HG03460 (cell line): ENCODE measurements around the gene CNOT1.
"Not testable (repeated sequence)": the region's sequence is repeated elsewhere in the genome, so short reads cannot be mapped to it uniquely, and the experiment has no call there.

Source experiments
- ATAC-seq: cut with Tn5 transposase; IDR thresholded peaks from one replicate; pipeline ENCODE4 v1.9.1; 2021; ENCODE audit not compliant: unreplicated experiment

Gene CNOT1

DNA sequence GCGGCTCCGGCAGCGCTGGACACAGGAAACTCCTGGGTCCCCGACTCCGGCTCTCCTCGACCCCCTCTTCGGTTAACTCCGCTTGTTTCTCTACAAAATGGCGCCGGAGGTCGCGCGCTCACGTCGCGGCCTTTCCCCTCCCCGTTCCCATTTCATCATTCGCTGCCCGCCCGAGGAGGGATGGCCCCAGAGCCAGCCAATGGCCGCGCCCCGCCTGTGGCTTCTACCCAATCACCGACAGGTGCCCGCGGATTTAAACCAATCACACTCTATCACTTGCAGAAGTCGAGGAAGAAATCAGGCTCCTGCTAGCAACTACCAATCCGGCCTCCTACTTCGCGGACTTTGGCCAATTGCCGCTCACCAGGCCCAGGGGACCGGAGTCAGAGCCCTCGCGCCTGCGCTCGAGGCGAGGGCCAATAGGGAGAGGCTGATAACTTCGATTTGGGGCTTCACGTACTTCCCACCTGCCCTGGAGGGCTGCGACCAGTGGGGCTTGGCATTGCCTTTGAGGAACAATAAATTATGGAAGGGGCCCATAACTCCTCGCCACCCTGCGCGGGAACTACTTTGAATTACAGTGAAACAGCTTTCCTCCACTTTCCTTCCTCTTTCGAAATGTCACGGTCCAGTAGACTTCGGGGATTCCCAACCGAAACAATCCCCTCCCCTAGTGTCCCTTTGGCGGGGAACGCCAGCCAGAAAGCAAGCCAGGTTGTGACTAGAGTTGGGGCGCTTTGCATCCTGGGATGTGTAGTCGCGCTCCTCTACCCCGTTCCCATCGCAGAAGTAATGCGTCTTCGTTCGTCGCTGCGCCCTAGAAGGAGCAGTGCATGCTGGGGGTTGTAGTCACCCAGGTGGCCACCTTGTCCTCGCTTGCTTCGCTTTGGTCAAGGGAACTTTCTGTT, at the start of gene CNOT1:
TSS of gene CNOT1 (minus strand) at position 94 of the 908 bp plus-strand sequence. CDS start 30,489 bp downstream, outside the sequence.
- peak; percentile 84 for ATAC-seq

DNA sequence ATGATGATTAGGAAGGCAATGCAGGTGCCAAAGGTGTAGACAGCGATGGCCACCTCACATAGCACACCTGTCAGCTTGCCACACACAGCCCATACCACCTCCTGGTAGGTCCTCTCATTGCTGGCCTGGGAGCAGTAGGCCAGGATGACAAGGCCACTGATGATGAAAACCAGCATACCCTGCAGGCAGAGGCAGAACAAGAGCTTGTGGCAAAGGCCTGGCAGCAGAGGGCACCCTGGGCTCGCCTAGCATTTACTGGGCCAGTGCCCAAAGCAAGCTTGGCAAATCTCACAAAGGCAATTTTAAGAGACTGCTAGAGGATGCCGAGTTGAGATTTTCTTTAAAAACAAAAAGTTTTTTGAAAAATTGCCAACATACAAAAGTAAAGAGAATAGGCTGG, 49.1 kb upstream of the CNOT1 start:
- ATAC-seq = no peak

DNA sequence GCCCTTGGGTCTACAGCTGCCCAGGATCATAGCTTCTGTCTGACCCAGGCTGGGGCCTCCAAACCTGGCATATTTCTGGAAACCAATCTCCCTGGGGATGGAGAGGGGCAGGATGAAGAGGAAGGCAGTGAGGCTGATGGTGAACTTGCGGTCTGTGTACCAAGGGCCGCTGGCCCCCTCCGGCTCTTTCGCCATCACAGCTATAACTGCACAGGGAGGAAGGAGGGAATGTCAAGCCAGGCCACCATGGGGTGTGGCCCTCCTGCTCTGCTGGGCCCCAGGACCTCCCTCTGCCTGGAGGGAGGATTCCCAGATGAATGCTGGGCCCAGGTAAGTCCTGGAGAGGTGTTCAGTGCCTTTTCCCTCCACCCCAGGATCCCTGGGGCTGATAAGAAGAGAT, 48.6 kb upstream of the CNOT1 start:
- no peak for ATAC-seq

DNA sequence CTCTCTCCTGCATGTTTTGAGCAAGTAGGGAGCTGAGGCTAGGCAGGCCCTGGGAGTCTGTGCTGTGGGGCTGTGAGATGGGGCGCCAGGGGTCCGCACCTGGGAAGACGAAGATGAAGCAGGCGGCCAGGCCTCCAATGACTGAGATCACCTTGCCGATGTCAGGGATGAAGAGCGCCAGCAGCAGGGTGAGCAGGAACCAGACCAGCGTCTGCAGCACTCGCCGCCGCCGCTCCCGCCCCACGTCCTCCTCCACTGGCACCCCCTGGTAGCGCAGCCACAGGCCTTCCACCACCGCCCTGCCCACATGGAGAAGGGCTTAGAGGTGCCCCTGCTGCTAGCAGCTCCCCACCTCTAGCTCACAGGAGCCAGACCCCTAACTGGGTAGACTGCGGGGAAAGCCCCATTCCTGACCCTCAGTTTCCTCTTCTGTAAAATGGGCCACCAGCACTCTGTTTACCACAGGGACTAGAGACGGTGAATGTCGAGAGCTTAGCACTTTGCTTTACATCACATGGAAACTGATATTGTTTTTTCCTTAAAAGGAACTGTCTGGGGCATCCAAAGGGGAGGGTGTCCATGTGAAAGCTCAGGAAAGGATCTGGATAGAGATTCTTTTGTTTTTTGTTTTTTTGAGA, 41.4 kb upstream of the CNOT1 start:
- no peak for ATAC-seq

DNA sequence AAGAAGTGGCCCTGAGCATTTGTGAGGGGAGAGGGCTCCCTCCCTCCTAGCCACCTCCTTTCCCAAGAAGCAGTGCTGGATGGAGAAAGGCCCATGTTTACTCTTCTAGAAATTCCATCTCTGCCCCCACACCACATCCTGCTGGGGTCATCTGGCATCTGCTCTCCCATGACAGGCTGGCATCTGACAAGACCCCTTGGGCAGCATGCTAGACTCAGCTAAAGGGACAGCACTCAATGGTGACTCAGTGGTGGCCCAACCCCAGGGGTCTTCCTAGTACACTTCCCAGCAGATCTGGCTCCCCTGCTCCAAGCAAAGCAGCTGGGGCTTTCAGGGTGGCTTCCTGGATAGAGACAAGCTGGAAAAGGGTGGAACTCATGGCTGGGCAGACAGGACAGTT, 40.6 kb upstream of the CNOT1 start:
- ATAC-seq = no peak

DNA sequence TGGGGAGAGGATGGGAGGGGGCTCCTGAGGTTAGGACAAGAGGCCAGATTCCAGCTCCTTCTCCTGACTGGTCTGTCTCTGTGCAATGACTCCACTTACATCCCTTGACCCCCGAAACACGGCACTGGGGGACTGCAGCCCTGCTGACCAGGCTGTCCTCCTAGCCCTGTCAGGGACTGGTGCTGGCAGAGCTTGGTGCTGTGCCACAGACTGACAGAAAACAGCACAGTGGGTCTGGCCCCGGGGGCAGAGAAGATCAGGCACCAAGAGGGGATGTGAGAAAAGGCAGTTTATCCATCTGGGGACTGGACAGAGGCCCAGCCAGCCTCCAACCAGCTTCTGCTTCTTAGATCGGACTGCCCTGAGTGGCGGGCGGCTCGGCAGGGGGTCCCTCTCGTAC, 35.6 kb upstream of the CNOT1 start:
- ATAC-seq = no peak

DNA sequence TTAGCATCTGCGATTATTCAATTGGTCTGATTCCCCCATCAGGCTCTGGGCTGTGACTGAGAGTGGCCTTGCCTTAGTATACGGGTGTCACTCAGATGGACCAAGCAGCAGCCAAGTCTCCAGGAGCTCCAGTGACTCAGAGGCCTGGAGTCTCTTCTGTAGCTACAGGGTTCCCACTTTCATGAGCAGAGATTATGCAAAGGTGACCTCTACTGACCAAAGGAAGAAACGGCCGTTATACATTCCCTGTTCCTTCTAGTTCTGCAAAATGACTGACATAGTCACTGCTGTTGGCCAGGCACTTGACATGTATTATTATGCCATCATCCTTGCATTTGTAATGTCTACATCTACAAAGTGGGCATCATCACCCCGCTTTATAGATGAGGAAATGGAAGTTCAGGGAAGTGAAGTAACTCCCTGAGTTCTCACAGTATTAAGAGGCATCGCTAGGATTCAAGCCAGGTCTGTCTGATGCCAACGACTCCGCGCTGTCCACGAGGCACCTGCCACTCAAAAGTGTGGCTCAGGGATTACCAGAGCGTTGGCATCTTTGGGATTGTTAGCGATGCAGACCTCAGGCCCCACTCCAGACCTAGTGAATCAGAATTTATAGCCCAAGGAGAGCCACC, 31.7 kb upstream of the CNOT1 start:
- ATAC-seq = peak; percentile 78

DNA sequence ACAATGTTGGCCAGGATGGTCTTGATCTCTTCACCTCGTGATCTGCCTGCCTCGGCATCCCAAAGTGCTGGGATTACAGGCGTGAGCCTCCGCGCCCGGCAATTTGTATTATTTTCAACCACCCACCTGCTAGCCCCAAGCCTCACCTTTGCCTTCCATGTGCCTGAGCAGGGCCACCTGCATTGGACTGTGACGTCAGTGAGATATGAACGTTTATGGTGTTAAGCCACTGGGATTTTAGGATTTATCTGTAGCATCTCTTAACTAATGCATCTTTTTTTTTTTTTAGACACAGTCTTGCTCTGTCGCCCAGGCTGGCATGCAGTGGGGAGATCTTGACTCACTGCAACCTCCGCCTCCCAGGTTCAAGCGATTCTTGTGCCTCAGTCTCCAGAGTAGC, 30.3 kb upstream of the CNOT1 start:
- not testable (repeated sequence) for ATAC-seq

DNA sequence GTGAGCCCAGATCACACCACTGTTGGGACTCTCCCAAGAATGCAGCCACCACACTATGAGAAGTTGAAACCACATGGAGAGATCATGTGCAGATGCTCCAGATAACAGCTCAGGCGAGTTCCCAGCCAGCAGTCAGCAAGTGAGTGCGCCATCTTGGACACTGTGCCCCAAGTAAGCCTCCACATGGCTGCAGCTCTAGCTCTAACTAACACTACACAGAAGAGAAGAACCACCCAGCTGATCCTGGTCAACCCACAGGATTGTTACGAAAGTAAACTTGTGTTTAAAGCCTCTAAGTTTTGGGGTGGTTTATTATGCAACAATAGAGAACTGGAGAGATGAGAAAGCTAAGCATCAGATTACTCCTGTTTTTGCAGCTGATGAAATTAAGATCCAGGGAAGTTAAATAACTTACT, 29.2 kb upstream of the CNOT1 start:
- no peak for ATAC-seq

DNA sequence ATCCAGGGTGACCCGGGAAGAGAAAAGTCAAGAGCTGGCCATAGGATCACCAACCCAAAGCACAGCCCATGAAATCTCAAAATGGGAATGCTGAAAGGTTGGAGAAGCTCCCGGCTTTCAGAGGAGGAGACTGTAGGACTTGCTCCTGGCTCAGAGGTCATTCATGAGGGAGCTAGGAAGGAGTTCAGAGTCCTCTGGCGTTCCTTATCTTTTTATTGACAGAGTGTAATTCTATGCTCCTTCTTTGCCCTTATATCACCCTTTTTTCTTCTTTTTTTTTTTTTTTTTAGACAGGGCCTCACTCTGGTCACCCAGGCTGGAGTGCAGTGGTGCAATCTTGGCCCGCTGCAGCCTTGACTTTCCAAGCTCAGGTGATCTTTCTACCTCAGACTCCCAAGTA, 27.3 kb upstream of the CNOT1 start:
- no peak for ATAC-seq

DNA sequence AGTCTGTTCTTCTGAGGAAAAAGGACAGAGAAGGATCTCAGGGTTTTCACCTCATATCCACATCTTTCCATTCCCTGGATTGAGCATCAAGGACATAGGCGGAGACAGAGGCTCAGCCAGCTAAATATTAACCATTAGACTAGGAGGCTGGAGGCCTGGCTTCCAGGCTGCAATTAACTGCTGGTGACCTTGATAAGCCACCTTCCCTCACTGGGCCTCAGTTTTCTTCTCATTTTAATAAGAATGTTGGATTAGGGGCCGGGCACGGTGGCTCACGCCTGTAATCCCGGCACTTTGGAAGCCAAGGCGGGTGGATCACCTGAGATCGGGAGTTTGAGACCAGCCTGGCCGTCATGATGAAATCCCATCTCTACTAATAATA, 25.6 kb upstream of the CNOT1 start:
- no peak for ATAC-seq

DNA sequence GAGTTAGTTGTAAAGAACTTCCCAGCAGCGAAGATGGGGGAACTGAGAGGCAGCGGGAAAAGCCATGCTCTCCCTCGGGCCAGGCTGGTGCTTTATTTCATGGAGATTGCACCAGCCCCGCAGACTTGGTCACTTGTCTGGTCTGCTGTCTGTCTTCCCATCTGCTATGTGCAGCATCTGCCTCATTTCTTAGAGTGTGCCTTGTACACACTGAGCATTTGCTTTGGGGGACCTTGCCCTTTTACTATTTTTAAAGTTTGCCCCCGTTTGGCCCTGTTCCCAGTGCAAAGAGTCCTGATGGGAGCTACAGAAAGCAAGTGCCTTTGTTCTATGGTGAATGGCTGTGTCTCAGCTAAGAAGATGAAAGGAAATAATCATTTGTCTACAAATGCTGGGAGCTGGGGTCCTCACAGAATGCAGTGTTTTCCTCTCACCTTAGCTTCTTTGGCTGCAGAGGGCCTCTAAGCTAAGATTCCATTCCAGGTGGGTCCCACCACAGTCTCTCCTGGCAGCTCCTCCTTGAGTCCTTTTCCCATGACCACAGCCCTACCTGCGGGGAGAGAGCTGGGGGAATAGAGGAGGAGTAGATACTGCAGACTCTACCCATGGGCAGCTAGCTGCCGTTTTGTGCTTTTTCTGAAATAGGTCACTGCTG, 25.1 kb upstream of the CNOT1 start:
- ATAC-seq = no peak

DNA sequence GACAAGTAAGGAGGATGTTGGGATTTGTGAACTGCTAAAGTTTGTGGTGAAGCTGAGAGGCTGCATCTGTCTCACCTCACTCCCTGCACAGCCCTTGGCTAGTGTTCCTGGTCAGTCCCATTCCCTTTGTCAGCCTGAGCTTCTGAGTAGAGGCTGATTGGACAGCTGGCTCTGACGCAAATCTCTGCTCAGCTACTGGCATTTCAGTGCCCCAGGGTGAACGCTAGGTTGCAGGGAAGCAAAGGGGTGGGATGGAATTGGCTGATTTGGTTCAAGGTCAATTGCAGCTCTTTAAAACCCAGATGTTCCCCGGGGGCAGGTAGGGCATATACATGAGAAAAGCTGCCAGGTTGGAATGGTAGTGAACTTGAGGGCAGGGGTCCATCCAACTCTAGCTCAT, 23.1 kb upstream of the CNOT1 start:
- no peak for ATAC-seq

DNA sequence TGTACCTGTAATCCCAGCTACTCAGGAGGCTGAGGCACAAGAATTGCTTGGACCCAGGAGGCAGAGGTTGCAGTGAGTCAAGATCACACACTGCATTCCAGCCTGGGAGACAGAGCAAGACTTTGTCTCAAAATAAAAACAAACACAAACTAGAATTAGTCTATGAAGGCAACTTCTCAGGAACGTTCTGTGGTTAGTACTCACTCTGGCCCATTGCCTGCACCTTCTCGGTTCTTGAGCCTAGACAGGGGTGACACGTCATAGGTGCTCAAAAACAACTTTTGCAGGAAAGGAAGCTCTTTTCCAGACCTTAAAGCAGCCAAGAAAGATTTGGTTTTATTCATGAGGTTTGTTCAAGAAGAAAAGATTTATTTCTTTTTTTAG, 22.3 kb upstream of the CNOT1 start:
- ATAC-seq = no peak

DNA sequence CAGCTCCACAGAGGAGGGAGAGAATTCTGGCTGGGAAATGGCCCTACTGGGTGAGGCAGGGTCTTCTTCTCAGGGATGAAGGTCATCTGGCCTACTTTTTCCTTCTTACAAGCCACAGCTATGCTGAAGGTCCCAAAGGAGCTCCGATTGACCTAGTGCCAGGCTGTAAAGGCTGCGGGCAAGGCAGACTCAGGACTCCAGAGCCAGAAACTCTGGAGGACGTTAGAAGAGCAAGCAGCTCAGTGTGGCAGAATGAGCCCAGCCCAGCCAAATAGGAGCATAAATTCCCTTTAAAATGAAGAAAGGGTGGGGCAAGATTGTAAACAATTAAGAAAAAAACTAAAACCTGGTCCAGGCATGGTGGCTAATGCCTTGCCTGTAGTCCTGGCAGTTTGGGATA, 20.1 kb upstream of the CNOT1 start:
- ATAC-seq = no peak

DNA sequence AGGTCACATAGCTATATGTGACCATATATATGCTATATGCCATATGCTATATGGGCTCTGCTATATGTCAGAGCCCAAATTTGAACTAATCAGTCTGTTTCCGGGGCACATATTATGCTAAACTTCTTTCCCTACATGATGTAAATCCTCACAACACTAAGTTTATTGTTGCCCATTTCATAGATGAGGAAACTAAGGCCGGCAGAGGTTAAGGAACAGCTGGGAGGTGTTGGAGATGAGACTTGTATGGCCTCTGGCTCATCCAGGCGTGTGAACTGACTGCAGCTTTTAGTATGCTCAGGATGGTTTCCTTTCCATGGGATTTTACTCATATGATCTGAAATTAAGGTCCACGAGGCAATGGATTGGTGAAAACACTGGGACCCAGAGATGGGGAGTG, 17.5 kb upstream of the CNOT1 start:
- ATAC-seq = no peak

DNA sequence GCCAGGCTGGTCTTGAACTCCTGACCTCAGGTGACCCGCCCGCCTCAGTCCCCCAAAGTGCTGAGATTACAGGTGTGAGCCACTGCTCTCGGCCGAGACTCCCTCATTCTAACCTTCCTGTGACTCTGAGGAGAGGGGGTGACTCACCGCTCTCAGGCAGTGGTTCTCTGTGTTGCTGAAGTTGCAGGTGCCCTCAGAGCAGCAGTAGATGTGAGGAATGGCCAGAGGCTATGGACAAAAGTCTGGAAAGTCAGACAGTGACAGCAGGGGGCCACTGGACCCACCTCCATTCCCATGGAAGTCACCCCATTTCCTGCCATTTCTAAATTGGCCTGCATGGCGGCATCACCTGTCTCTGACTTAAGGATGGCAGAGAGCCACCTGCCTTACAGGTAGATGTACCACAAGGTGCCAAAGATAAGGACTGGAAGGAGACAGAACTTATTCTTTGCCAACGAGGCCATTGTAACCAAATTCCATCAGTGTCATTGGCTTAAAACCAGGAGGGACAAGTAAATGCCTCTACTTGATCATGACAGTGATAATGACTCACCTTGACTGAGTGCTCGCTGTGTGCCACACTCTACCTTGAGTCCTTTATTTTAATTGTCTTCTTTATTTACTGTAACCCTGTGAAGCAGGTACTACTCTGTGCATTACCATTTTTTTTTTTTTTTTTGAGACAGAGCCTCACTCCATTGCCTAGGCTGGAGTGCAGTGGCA, 15.3 kb upstream of the CNOT1 start:
- no peak for ATAC-seq

DNA sequence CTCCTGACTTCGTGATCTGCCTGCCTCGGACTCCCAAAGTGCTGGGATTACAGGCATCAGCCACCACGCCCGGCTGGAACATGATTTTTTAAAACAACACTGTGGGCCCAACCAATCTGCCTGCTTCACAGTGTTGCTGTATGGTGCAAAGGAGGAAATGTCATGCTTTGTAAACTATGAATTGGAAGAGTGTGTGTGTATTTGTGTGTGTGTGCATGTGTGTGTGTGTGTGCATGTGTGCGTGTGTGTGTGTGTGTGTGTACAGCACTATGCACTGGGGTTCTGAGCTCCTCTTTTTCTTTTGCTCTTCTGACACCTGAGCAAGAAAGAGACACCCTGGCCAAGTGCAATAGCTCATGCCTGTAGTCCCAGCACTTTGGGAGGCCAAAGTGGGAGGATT, 14.5 kb upstream of the CNOT1 start:
- no peak for ATAC-seq

DNA sequence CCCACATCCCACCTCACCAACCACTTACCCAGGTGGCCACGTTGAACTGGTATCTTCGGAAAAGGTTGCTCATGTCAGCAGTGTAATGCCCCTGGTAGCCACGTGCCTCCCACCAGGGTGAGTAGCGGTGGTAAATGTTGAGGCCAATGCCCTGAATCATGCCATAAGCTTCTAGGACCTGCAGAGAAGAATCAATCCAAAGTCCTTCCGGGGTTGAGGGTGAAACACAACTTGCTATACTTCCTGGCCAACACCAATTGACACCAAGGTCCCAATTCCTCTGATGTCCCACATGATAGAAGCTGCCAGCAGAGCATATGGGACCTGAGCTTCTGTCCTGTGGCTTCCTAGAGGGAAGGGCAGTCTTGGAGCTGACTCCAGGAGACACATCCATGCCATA, 11.3 kb upstream of the CNOT1 start:
- no peak for ATAC-seq

DNA sequence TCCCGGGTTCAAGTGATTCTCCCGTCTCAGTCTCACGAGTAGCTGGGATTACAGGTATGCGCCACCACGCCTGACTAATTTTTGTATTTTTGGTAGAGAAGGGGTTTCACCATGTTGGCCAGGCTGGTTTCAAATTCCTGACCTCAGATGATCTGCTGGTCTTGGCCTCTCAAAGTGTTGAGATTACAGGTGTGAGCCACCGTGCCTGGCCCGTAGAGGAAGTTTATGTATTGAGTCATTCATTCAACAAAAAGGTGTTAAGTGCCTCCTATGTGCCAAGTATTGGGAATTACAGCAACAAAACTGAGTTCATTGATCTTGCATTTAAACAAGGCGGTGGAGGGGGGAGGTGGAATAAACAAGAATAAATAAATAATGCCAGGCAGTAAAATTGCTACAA, 10.2 kb upstream of the CNOT1 start:
- no peak for ATAC-seq

DNA sequence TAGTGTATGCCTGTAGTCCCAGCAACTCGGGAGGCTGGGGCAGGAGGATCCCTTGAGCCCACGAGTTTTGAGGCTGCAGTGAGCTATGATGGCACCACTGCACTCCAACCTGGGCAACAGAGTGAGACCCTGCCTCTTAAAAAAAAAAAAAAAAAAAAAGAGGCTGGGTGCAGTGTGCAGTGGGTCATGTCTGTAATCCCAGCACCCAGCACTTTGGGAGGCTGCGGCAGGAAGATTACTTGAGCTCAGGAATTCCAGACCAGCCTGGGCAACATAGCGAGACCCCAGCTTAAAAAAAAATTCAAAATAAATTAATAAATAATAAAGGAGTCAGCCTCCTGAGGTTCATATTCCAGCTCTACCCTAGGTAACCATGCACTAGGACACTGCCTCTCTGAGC, 9.6 kb upstream of the CNOT1 start:
- no peak for ATAC-seq
